SU-DHL-6 (cell line): Measurements from ENCODE around the gene TBC1D22A.

ENCODE experiments used
- EZH2phosphoT487 ChIP-seq: fragments of 200-600 bp; sonication (generic), shearing (Covaris generic); conservative IDR thresholded peaks from 2 replicates; pipeline ENCODE4 v1.6.1; 2018; ENCODE audit warnings: mild to moderate bottlenecking, antibody characterized with exemption, low read length, moderate library complexity, mixed read lengths
- TF ChIP-seq, protein P1 (sequence below): fragments of 200-600 bp; sonication (generic); IDR thresholded peaks from one replicate; pipeline ENCODE4 v1.5.1; 2017; ENCODE audit warnings: antibody characterized with exemption, mild to moderate bottlenecking, low read length, moderate library complexity; ENCODE audit not compliant: insufficient read depth, poor library complexity, severe bottlenecking

DNA sequence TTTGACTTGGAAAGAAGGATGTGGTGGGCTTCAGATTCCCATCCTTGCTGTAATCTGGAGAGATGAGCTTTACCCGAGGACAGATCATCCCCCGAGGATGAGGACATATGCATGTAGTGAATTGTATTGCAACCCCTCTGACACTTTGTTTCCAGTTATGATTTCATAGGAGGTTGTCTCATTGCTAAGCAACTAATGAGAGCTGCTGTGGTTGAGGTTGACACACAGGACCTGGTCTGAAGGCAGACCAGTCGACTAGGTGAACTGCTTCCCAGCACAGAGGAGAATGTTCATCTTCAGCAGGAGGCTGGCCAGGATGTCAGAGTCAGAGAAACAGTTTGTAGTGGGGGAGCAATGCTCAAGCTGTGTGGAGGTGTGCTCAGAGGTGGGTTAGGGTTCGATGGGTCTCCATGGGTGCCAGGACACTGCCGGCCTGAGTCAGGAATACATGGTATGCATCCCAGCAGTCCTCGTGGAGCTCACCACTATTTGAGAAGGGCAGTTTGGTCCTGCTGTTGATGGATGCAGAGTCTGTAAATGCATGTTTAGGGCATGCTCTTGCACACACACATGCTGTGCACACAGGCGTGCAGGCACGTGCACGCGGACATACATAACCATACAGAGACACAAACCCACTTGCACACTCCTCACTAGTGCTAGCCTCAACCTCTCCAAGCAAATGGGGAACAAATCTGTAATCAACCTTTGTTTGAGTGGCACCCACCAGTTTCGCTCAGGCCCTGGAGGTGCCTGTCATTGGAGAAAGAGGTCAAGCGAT, 153.7 kb downstream of the TBC1D22A start:
- TF ChIP-seq, protein P1, sequence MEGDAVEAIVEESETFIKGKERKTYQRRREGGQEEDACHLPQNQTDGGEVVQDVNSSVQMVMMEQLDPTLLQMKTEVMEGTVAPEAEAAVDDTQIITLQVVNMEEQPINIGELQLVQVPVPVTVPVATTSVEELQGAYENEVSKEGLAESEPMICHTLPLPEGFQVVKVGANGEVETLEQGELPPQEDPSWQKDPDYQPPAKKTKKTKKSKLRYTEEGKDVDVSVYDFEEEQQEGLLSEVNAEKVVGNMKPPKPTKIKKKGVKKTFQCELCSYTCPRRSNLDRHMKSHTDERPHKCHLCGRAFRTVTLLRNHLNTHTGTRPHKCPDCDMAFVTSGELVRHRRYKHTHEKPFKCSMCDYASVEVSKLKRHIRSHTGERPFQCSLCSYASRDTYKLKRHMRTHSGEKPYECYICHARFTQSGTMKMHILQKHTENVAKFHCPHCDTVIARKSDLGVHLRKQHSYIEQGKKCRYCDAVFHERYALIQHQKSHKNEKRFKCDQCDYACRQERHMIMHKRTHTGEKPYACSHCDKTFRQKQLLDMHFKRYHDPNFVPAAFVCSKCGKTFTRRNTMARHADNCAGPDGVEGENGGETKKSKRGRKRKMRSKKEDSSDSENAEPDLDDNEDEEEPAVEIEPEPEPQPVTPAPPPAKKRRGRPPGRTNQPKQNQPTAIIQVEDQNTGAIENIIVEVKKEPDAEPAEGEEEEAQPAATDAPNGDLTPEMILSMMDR = no peak
- TF ChIP-seq EZH2phosphoT487 = no peak
